WERI-Rb-1 (cell line): ENCODE measurements around the gene SNX7.

ENCODE experiments used
- DNase-seq: peaks from one replicate; pipeline ENCODE4 v3.0.0-alpha.2; 2020
- H3K27ac ChIP-seq: fragments of 250-450 bp; sonication (Bioruptor Pico); 2 replicates; pipeline ENCODE4 v1.5.1; 2020; ENCODE audit warnings: mild to moderate bottlenecking, moderate library complexity
- H3K27me3 ChIP-seq: fragments of 250-450 bp; sonication (Bioruptor Pico); 2 replicates; pipeline ENCODE4 v1.5.1; 2021; ENCODE audit warnings: mild to moderate bottlenecking, low read depth, moderate library complexity; ENCODE audit not compliant: insufficient read depth, severe bottlenecking
- H3K36me3 ChIP-seq: fragments of 250-450 bp; sonication (Bioruptor Pico); 2 replicates; pipeline ENCODE4 v1.5.1; 2020; ENCODE audit warnings: mild to moderate bottlenecking, moderate library complexity
- H3K4me3 ChIP-seq: 2 replicates; pipeline ENCODE4 v1.5.1; 2011; ENCODE audit warnings: low read depth, mild to moderate bottlenecking, control low read depth, low read length
- H3K9me3 ChIP-seq: fragments of 250-450 bp; sonication (Bioruptor Pico); 2 replicates; pipeline ENCODE4 v1.5.1; 2021; ENCODE audit warnings: mild to moderate bottlenecking, moderate library complexity; ENCODE audit not compliant: severe bottlenecking
- CTCF ChIP-seq: IDR thresholded peaks from 2 replicates; pipeline ENCODE4 v1.5.1; 2011; ENCODE audit warnings: low read depth, mild to moderate bottlenecking, control low read depth, inconsistent platforms, low read length

The SNX7 gene

GRCh38 chr1:98669355-98670296 is 8.1 kb downstream of the SNX7 start:
- Histone ChIP-seq H3K36me3 (no peaks in the 10 kb centered on the region), H3K27ac (no peak overlapping the region), H3K27me3 (no peaks in the 10 kb centered on the region), H3K4me3 (no peak overlapping the region), H3K9me3 (no peaks in the 10 kb centered on the region)
- TF ChIP-seq CTCF = no peak
- DNase-seq = no peak

- H3K36me3 ChIP-seq = no peaks in the 10 kb centered on the region
- H3K27me3 ChIP-seq = no peaks in the 10 kb centered on the region
- DNase-seq = no peak
- TF ChIP-seq CTCF = no peak
- no peaks in the 10 kb centered on the region for H3K9me3 ChIP-seq
- H3K27ac ChIP-seq = no peak overlapping the region
- no peak overlapping the region for H3K4me3 ChIP-seq
These were observed 10.7 kb downstream of the SNX7 start for GRCh38 chr1:98672189-98672588.

GRCh38 chr1:98674075-98674781 is 12.7 kb downstream of the SNX7 start:
- no peak for TF ChIP-seq CTCF
- H3K27me3 ChIP-seq = no peaks in the 10 kb centered on the region
- H3K4me3 ChIP-seq = no peak overlapping the region
- H3K36me3 ChIP-seq = no peaks in the 10 kb centered on the region
- no peaks in the 10 kb centered on the region for H3K9me3 ChIP-seq
- no peak overlapping the region for H3K27ac ChIP-seq
- DNase-seq = no peak

GRCh38 chr1:98675282-98675681 is 13.8 kb downstream of the SNX7 start:
- no peak overlapping the region for H3K4me3 ChIP-seq
- H3K27me3 ChIP-seq = no peaks in the 10 kb centered on the region
- H3K27ac ChIP-seq = no peak overlapping the region
- no peak for DNase-seq
- H3K36me3 ChIP-seq = no peaks in the 10 kb centered on the region
- TF ChIP-seq CTCF = no peak
- no peaks in the 10 kb centered on the region for H3K9me3 ChIP-seq

GRCh38 chr1:98677288-98677687 is 15.8 kb downstream of the SNX7 start:
- no peaks in the 10 kb centered on the region for H3K36me3 ChIP-seq
- no peaks in the 10 kb centered on the region for H3K27me3 ChIP-seq
- H3K27ac ChIP-seq = no peak overlapping the region
- TF ChIP-seq CTCF = no peak
- DNase-seq = no peak
- no peak overlapping the region for H3K4me3 ChIP-seq
- no peaks in the 10 kb centered on the region for H3K9me3 ChIP-seq
